PC-9 (cell line): ENCODE measurements around the gene PXMP2. TPM values are rescaled to one million over a fixed set of nuclear protein-coding genes. Genes with fewer than 3 reads are reported as not detected.

Experiments
- BruUV-seq: library from RNA; stranded (reverse); fragments of 400-500 nt; replicated peaks from 2 replicates; lab custom pipeline; 2021; lab: Mats Ljungman, UMichigan
- CTCF ChIA-PET: fragments of 300-600 bp; sonication (Branson Sonifier 250); formaldehyde crosslinking; loops from one replicate; lab custom pipeline; 2022; ENCODE audit warnings: antibody characterized with exemption; lab: Charles Lee
- POLR2A ChIA-PET: fragments of 300-600 bp; sonication (Branson Sonifier 250); formaldehyde crosslinking; loops from one replicate; lab custom pipeline; 2022; ENCODE audit warnings: antibody characterized with exemption; ENCODE audit not compliant: unreplicated experiment; lab: Charles Lee
- DNase-seq, 2 experiments: peaks; one replicate each; pipeline versions ENCODE4 v3.0.0 to v3.0.0-alpha.2; 2015 to 2022; ENCODE audit warnings: mixed read lengths in 1 of 2
- H2AFZ ChIP-seq: fragments of 200-600 bp; sonication (generic); 2 replicates; pipeline ENCODE4 v1.8.1; 2017; ENCODE audit warnings: antibody characterized with exemption
- H3F3A ChIP-seq: fragments of 200-600 bp; sonication (generic); 2 replicates; pipeline ENCODE4 v1.8.1; 2017; ENCODE audit warnings: antibody characterized with exemption, mild to moderate bottlenecking, low read depth; ENCODE audit not compliant: insufficient read depth
- H3K27ac ChIP-seq: fragments of 200-600 bp; sonication (generic); 2 replicates; pipeline ENCODE4 v1.6.1; 2016; ENCODE audit warnings: mixed run types
- H3K27me3 ChIP-seq: fragments of 200-600 bp; sonication (generic); 2 replicates; pipeline ENCODE4 v1.6.1; 2016; ENCODE audit warnings: low read depth, mixed run types; ENCODE audit not compliant: insufficient read depth
- H3K36me3 ChIP-seq: fragments of 200-600 bp; sonication (generic); 2 replicates; pipeline ENCODE4 v1.6.1; 2016; ENCODE audit warnings: low read depth, mixed run types
- H3K4me1 ChIP-seq: fragments of 200-600 bp; sonication (generic); replicated peaks from 2 replicates; pipeline ENCODE4 v1.6.1; 2016; ENCODE audit warnings: mixed run types; ENCODE audit not compliant: insufficient read depth
- H3K4me2 ChIP-seq: fragments of 200-600 bp; sonication (generic); 2 replicates; pipeline ENCODE4 v1.6.1; 2017; ENCODE audit warnings: mixed run types
- H3K4me3 ChIP-seq: fragments of 200-600 bp; sonication (generic); 2 replicates; pipeline ENCODE4 v1.6.1; 2016; ENCODE audit warnings: mixed run types
- H3K79me2 ChIP-seq: fragments of 200-600 bp; sonication (generic); 2 replicates; pipeline ENCODE4 v1.6.1; 2017; ENCODE audit warnings: low read depth, mixed run types
- H3K9me2 ChIP-seq: fragments of 200-600 bp; sonication (generic); 2 replicates; pipeline ENCODE4 v1.8.1; 2017; ENCODE audit warnings: mild to moderate bottlenecking; ENCODE audit not compliant: insufficient read depth
- H3K9me3 ChIP-seq: fragments of 200-600 bp; sonication (generic); 2 replicates; pipeline ENCODE4 v1.8.1; 2016; ENCODE audit warnings: low read depth; ENCODE audit not compliant: insufficient read depth
- H4K20me1 ChIP-seq: fragments of 200-600 bp; sonication (generic); 2 replicates; pipeline ENCODE4 v1.8.1; 2017; ENCODE audit not compliant: insufficient read depth
- EZH2 ChIP-seq: fragments of 200-600 bp; sonication (generic); IDR thresholded peaks from 2 replicates; pipeline ENCODE4 v1.8.0; 2017; ENCODE audit warnings: antibody characterized with exemption, low read depth
- intact Hi-C: fragments of 100-400 bp; cut with micrococcal nuclease; formaldehyde crosslinking; loops from one replicate; pipeline ENCODE4 v1.10.0; 2022; ENCODE audit not compliant: unreplicated experiment
- total RNA-seq: library from RNA; stranded (reverse); gene quantifications from 2 replicates; pipeline ENCODE4 v1.2.3, GENCODE V29; 2021
- TF ChIP-seq, protein P1 (sequence below): fragments of 200-600 bp; sonication (generic); conservative IDR thresholded peaks from 2 replicates; pipeline ENCODE4 v1.6.1; 2017; ENCODE audit warnings: mixed run types, antibody characterized with exemption, mild to moderate bottlenecking, moderate library complexity

Gene PXMP2
- total RNA-seq, 1 experiment from 2014 or later = 38.6 TPM

DNA sequence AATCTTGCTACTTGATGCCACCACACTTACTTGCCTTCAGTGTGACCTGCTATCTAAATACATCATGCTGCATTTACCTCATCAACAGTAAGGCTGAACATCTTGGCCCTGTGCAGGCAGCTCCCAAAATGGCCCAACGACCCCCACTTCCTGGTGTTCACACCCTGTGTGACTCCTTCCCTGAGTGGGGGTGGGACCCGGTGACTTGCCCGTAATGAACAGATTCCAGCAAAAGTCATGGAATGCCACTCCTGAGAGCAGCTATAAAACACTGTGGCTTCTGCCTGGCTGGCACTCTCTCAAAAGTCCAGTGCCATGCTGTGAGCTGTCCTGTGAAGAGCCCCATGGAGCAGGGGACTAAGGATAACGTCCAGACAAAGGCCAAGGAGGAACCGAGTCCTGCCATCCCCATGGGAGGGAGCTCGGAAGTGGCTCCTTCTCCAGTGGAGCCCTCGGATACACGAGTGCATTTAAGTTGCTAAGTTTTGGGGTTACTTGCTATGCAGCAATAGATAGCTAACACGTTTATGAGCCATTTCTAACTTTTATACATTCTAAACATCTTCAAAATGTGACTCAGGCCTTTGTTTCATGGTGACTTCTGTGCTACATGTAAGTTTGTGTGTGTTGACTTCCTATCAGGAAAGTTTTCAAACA, 35.8 kb upstream of the PXMP2 start:
- POLR2A ChIA-PET = no interaction called here
- CTCF ChIA-PET = no interaction called here
- no TSS peak for BruUV-seq
- Histone ChIP-seq H3K4me3 (no peak overlapping the region), H4K20me1 (no peaks in the 10 kb centered on the region), H2AFZ (no peak overlapping the region), H3F3A (no peaks in the 10 kb centered on the region), H3K4me2 (no peak overlapping the region), H3K36me3 (peaks cover 14% of the 10 kb centered on the region; the same call in 1 of the 2 replicates), H3K9me3 (no peaks in the 10 kb centered on the region), H3K27me3 (no peaks in the 10 kb centered on the region), H3K9me2 (no peaks in the 10 kb centered on the region), H3K79me2 (no peaks in the 10 kb centered on the region), H3K27ac (no peak overlapping the region), H3K4me1 (no peaks in the 10 kb centered on the region)
- intact Hi-C loops = no loop called here
- TF ChIP-seq EZH2 = no peak
- TF ChIP-seq, protein P1, sequence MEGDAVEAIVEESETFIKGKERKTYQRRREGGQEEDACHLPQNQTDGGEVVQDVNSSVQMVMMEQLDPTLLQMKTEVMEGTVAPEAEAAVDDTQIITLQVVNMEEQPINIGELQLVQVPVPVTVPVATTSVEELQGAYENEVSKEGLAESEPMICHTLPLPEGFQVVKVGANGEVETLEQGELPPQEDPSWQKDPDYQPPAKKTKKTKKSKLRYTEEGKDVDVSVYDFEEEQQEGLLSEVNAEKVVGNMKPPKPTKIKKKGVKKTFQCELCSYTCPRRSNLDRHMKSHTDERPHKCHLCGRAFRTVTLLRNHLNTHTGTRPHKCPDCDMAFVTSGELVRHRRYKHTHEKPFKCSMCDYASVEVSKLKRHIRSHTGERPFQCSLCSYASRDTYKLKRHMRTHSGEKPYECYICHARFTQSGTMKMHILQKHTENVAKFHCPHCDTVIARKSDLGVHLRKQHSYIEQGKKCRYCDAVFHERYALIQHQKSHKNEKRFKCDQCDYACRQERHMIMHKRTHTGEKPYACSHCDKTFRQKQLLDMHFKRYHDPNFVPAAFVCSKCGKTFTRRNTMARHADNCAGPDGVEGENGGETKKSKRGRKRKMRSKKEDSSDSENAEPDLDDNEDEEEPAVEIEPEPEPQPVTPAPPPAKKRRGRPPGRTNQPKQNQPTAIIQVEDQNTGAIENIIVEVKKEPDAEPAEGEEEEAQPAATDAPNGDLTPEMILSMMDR = no peak
- no peak for DNase-seq

DNA sequence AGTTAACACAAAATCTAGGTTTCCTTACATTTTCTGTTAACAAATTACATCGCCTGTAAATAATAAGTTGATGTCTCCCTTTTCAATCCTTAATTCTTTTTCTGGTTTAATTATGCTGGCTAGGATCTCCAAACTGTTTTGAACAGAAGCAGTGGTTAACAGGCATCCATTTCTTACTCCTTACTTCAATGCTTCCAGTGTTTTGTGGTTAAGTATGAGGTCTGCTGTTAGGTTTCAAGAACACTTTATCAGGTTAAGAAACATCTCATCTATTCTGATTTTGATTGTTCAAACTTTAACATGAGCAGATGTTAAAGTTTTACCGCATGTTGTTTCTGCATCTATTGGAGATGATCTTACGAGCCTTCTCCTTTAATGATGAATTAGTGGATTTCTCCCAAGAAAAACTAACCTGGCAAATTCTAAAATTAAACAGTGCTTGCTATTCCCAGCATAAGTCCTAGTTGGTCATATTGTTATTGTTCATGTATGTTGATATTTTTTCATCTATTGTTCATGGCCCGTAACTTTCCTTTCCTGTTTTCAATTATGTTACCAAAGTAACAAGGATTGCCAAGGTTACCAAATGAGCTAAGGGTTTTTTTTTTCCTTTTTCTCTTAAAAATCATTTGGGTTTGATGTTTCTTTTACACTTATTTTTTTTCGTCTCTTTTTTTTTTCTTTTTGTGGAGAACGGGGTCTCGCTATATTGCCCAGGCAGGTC, 33.7 kb upstream of the PXMP2 start:
- intact Hi-C loops = no loop called here
- Histone ChIP-seq H4K20me1 (no peaks in the 10 kb centered on the region; the same call in 1 of the 2 replicates), H3K9me3 (no peaks in the 10 kb centered on the region), H3K4me3 (no peak overlapping the region), H3K27ac (no peak overlapping the region), H2AFZ (no peak overlapping the region), H3K79me2 (no peaks in the 10 kb centered on the region), H3F3A (0 out of 2 replicates have a peak, but pooled peaks cover 5% of the 10 kb centered on the region), H3K9me2 (no peaks in the 10 kb centered on the region), H3K36me3 (peaks cover 17% of the 10 kb centered on the region; the same call in 1 of the 2 replicates), H3K4me1 (no peaks in the 10 kb centered on the region), H3K4me2 (no peak overlapping the region), H3K27me3 (no peaks in the 10 kb centered on the region)
- no TSS peak for BruUV-seq
- TF ChIP-seq EZH2 = no peak
- TF ChIP-seq, protein P1 = no peak
- POLR2A ChIA-PET = no interaction called here
- CTCF ChIA-PET = no interaction called here
- no peak for DNase-seq

GRCh38 chr12:132657004-132657727, 30.2 kb upstream of the PXMP2 start:
- Histone ChIP-seq H3K27me3 (no peaks in the 10 kb centered on the region), H3K79me2 (no peaks in the 10 kb centered on the region), H2AFZ (no peak overlapping the region), H3K27ac (no peak overlapping the region), H3F3A (0 out of 2 replicates have a peak, but pooled peaks cover 5% of the 10 kb centered on the region), H3K9me3 (no peaks in the 10 kb centered on the region), H3K4me2 (no peak overlapping the region), H4K20me1 (no peaks in the 10 kb centered on the region; the same call in 1 of the 2 replicates), H3K36me3 (peaks cover 23% of the 10 kb centered on the region), H3K9me2 (no peaks in the 10 kb centered on the region), H3K4me1 (no peaks in the 10 kb centered on the region), H3K4me3 (no peak overlapping the region)
- ChIA-PET POLR2A (interaction anchor here (0.5 kb wide), 1 partner anchor 536 kb away, joined by 3 read pairs; no protein-coding TSS in a partner anchor), CTCF (interaction anchor here (0.6 kb wide), 1 partner anchor 335 kb away, joined by 8 read pairs; no protein-coding TSS in a partner anchor)
- BruUV-seq = no TSS peak
- intact Hi-C loops = no loop called here
- no peak for DNase-seq
- no peak for TF ChIP-seq EZH2
- TF ChIP-seq, protein P1 = no peak
